Measurements from ENCODE around the gene CXorf38.
"Not testable (repeated sequence)": the region's sequence is repeated elsewhere in the genome, so short reads cannot be mapped to it uniquely, and the experiment has no call there.

CXorf38 gene

DNA sequence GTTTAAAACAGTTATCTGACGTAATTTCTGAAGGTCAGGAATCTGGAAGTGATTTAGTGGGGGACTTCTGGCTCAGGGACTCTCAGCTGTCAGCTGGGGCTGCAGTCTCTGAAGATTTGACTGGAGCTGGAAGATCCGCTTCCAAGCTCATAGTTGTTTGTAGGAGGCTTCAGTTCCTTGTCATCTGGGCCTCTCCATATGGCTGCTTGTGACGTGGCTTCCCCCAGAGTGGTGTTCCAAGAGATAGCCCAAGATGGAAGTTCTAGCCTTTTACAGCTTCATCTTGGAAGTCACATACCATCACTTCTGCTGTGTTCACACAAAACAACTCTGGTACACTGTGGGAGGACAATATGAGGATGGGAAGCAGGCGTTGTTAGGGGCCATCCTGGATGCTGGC, 22.1 kb downstream of the CXorf38 start:
- no peak for DNase-seq

DNA sequence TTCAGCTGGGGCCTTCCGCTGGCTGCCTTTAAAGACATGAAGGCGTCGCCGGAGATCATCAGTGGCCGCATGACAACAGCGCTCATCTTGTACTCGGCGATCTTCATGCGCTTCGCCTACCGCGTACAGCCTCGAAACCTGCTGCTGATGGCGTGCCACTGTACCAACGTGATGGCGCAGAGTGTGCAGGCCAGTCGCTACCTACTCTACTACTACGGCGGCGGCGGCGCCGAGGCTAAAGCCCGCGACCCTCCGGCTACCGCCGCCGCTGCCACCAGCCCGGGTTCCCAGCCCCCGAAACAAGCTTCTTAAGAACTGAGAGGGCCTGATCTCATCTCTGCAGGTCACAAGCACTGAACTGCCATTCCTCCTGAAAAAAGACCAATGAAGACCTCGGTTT, 23.7 kb downstream of the CXorf38 start:
- no peak for DNase-seq

DNA sequence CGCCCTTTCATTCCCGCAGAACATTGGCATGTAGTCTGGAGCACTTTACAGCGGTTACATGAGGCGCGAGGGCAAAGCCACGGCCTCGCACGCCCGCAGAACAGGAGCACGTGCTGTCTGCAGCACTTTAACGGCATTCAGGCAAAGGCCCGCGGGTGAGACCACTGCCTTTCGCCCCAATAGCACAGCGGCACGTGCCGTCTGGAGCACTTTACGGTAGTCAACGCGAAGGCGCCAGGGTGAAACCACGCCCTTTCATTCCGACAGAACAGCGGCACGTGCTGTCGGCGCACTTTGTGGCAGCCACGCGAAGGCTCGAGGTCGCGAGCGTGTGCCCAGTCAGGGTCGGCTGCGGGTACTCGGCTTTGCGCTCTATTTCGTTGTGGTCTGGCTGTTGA, 24.2 kb downstream of the CXorf38 start, which contains the start of gene MPC1L:
Gene MPC1L (plus strand): TSS at position 290 of the 398 bp plus-strand sequence. CDS start 138 bp downstream, outside the sequence.
- no peak for DNase-seq

DNA sequence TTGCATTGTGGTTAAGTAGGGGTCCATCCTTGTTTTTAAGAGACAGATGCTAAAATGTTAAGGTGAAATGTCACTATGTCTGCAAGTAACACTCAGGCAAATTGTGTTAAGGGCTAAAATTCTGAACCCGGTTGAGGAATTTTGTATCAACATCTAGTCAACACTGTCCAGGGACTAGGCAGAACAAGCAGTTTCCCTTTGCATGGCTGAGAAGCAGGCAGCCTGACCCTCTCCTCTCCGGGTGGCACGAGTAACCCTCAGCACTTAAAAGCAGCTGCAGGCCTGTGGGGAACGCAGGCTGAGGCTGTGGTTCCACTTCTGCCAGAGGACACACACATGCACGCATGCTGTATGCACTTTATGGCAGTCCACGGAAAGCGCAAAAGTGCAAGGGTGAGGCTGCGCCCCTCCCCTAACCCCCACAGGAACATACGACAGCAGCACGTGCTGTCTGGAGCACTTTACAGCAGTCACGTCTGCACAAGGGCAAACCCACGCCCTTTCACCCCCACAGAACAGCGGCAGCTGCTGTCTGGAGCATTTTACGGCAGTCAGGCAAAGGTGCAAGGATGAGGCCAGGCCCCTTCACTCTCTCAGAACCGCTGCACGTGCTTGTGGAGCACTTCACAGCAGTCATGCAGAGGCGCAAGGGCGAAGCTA, 24.8 kb downstream of the CXorf38 start:
- DNase-seq = no peak

DNA sequence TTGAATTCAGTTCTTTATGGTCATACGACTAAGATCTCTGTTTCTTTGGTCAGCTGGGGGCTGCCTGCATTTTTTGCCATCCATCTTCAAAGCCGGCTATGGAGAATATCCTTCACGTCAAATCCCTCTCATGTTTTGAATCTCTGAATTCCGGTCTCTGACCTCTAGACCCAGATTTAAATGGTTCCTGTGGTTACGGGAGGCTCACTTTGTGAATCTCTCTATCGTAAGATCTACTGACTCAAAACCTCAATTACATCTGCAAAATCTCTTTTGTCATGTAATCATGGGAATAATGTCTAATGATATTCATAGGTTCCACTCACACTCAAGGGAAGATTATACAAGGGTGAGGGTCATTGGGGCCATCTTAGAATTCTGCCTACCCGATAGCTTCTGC, 29.8 kb downstream of the CXorf38 start:
- no peak for DNase-seq

GRCh38 chrX:40615976-40616375, 31.4 kb downstream of the CXorf38 start:
- no peak for DNase-seq

DNA sequence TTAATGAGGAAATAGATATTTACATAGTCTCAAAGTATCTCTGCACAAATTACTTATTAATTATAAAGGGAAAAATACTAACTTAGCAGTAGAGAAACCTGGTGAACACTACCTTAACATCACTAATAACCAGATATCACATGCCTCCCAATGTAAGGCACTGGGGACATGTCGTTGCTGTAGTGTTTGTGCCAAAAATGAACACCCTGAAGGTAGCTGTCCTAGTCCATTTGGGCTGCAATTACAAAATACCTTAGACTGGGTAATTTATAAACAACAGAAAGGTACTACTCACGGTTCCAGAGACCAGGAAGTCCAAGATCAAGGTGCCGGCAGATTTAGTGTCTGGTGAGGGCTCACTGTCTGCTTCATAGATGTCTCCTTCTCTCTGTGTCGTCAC, 34.9 kb downstream of the CXorf38 start:
- no peak for DNase-seq

DNA sequence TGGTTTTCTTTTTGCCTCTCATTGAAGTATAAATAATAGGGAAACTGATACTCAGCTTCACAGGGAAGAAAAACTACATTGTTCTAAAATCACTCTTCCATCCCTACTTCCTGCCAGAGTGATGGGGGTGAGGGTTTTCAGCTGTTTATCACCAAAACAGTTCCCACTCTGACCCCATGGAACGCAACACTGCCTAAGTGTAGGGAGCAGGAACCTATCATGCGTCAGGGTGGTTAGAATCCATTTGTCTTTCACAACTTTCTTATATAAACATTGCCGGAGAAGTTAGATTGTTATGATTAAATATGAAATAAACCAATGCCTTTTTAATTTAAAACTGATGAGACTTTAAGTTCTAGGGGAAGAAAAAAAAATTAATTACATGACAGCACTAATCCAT, 40.0 kb downstream of the CXorf38 start:
- DNase-seq = no peak

DNA sequence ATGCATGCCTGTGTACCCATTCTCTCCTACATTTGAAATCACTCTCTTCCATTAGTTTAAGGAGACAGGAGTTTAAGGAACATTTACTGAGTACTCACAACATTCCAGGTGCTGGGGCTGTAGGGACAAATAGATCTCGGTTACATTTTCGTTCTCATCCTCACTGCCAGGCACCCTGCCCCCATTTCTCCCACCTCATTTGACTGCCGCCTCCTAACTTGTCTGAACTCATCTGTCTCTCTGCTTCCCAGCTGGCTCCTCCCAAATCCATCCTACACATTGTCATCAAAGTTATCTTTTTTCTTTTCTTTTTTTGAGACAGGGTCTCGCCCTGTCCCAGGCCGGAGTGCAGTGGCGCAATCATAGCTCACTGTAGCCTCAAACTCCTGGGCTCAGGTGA, 43.9 kb downstream of the CXorf38 start:
- DNase-seq = no peak

- DNase-seq = not testable (repeated sequence)
Observed at GRCh38 chrX:40589616-40590321, 57.6 kb downstream of the CXorf38 start.

DNA sequence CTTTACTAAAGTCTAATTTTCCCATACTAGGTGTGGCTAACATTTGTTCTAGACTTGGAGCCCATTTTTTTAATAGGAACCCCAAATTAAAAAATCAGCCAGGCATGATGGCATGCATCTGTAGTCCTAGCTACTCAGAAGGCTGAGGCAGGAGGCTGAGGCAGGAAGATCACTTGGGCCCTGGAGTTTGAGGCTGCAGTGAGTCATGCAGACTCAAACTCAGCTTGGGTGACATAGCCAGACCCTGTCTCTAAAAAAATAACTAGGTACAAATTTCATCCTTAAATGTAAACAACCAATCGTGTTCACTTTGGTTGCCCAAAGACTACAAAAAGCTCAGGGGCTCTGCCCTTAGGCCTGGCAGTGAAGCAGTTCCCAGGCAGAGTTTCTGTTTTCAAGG, 59.7 kb downstream of the CXorf38 start:
- not testable (repeated sequence) for DNase-seq

DNA sequence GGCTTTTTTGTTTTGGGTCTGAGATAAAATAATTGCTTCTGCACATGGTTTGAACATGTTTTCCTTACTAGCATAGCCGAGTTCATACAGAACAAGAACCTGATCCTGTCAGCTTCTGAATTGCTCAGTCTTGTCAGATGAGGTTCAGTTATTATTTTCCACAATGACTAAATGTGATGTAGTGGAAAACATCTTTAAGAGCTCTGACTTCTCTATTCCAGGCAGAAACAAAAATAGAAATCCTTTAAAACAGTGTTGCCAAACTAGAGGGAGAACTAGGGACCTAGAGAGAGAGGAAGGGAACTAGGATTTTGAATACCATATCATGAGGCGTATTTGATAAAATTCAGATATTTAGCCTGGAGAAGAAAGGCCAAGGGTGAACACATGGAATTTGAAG, 64.5 kb downstream of the CXorf38 start:
- no peak for DNase-seq

- not testable (repeated sequence) for DNase-seq
Observed at GRCh38 chrX:40582178-40582577, 65.2 kb downstream of the CXorf38 start.

GRCh38 chrX:40581336-40581920, 65.9 kb downstream of the CXorf38 start:
- no peak for DNase-seq

GRCh38 chrX:40580537-40581335, 66.6 kb downstream of the CXorf38 start, which contains the start of gene ATP6AP2:
Gene ATP6AP2 (plus strand): TSS chrX:40580970. CDS start chrX:40581066, 96 bp downstream.
- DNase-seq = peak; percentile 96 to 98

DNA sequence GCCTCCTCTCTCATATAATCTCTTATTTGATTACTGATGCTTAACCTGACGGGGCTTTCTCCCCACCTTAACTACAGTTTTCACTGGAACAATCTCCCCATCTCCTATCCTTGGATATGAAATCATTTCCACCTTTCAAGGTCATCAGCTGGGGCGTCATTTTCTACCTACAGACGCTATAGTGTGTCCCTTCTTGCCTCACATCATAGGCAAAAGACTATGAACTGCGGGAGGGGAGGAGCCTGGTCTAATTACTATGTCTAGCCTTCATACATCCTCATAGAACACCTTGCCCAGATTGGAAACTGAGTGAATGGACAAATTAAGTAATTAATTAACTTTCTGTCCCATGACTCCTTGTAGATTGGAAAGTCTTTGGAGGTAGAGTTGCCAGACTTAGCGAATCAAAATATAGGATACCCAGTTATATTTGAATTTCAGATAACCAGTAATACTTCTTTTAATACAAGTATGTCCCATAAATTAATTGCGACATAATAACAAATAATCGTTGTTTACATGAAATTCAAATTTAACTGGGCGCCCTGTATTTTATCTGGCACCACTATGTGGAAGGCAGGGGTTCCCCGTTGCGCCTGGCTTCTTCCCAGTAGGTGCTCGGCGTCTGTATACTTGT, 67.3 kb downstream of the CXorf38 start:
- no peak for DNase-seq

- DNase-seq = no peak
Observed at GRCh38 chrX:40579141-40579540, 68.2 kb downstream of the CXorf38 start.

GRCh38 chrX:40578039-40578695, 69.2 kb downstream of the CXorf38 start:
- DNase-seq = no peak

All from NCI-H524 (cell line).